HFF-Myc (cell line): ENCODE results near the gene UVSSA.

Experiments
- DNase-seq: peaks from one replicate; pipeline ENCODE4 v3.0.0-alpha.2; 2011; ENCODE audit warnings: low read depth; ENCODE audit errors: extremely low read depth
- H3K4me3 ChIP-seq: replicated peaks from 2 replicates; pipeline ENCODE4 v1.5.1; 2011; ENCODE audit warnings: low read depth, mild to moderate bottlenecking, control low read depth, low read length
- CTCF ChIP-seq: IDR thresholded peaks from 2 replicates; pipeline ENCODE4 v1.5.1; 2012; ENCODE audit warnings: mild to moderate bottlenecking, low read depth, low read length, control low read depth; ENCODE audit errors: missing control alignments

UVSSA gene

GRCh38 chr4:1410491-1411325 lies 63.7 kb downstream of the UVSSA start:
- TF ChIP-seq CTCF = no peak
- H3K4me3 ChIP-seq = no peak overlapping the region
- DNase-seq = peak; percentile 10

DNA sequence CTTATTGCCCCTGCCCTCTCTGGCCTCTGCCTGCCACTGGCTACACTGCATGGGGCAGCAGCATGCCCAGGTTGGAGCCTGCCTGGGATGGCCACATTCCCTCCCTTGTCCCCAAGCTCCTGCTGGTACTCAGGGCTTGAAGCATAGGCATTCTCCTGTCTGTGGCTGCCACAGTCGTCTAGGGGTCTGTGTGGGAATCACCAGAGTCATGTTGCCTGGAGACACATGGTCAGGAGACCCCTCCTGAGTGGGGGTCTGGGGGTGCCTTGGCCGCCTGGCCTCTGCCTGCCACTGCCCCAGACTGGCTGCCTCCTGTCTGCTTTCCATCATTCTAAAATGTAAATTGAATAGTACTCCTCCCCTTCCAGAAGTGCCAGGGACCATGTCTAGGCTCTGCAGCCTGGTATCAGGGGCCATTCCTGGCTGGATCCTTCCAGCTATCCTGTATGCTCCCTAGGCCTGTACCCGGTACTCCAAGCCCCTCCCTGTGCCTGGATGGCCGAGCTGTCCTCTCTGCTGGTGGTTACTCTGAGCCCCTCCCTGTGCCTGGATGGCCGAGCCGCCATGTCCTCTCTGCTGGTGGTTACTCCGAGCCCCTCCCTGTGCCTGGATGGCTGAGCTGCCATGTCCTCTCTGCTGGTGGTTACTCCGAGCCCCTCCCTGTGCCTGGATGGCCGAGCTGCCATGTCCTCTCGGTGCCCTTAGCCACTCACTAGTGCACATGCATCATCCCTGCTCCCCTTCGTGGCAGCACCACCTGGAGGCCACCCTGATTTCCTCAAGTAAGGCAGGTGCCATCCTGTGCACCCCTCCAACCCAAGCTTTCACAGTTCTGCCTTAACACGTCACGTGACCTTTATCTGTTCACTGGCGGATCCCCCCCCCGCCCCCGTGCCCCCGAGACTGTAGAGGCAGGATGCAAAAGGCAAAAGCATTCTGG lies 64.7 kb downstream of the UVSSA start:
- H3K4me3 ChIP-seq = no peak overlapping the region
- no peak for TF ChIP-seq CTCF
- DNase-seq = no peak

DNA sequence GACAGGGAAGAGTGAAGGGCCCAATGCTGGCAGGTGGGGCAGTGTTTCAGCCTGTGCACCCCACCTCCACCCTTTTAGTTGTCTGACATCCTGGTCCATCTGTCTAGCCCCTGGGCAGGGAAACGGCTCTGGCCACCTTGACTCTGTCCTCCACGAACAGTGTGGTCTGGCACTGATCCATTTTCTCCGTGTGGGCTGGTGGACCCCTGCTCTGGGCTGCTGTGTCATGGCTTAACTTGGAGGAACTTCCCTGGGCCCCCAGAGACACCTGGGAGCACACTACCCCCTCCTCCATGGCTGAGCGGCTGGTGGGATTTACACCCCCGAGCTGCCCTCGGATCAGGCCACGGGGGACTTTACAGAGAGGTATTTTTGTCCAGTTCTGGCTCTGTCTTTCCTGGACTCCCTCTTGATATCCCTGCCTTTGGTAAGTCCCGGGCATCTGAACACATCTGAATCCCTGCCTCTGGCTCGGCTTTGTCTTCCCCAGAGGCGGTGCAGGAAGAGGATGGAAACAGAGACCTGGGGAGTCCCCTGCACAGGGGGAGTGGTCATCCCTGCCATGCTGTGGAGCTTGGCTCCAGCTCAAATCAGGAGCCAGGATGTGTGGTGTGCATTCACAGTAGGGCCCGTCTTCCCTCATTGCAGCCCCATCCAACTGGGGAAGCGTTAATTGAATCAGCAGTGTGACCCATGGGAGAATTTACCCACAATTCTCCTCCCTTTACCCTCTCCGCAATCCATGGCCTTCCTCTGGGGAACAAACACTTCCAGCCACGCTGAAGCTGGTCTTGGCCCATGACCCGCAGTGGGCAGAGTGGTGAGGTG lies 65.6 kb downstream of the UVSSA start:
- no peak overlapping the region for H3K4me3 ChIP-seq
- no peak for DNase-seq
- no peak for TF ChIP-seq CTCF

- no peak for DNase-seq
- no peak overlapping the region for H3K4me3 ChIP-seq
- no peak for TF ChIP-seq CTCF
Measured at GRCh38 chr4:1413204-1413663, 66.2 kb downstream of the UVSSA start.

GRCh38 chr4:1413687-1414479 lies 66.9 kb downstream of the UVSSA start:
- DNase-seq = no peak
- no peak overlapping the region for H3K4me3 ChIP-seq
- TF ChIP-seq CTCF = no peak
